GM12878 (cell line): Measurements from ENCODE around the gene B3GALT5. TPM values are rescaled to one million over a fixed set of nuclear protein-coding genes. Genes with fewer than 3 reads are reported as not detected.

Experiments
- ATAC-seq: fragments of 200-7000 bp; cut with Tn5 transposase; 3 replicates; pipeline ENCODE4 v1.9.1; 2020; ENCODE audit warnings: mild to moderate bottlenecking, moderate library complexity
- BruUV-seq: library from RNA; stranded (reverse); fragments of 400-500 nt; replicated peaks from 2 replicates; lab custom pipeline; 2021; lab: Mats Ljungman, UMichigan
- CTCF ChIA-PET: fragments of 300-600 bp; sonication (Branson Sonifier 250); formaldehyde crosslinking; extraction: SDS; loops from one replicate; lab custom pipeline; 2021; ENCODE audit warnings: inconsistent platforms; lab: Yijun Ruan, JAX
- POLR2A ChIA-PET: fragments of 350-600 bp; formaldehyde crosslinking; extraction: SDS; loops from one replicate; lab custom pipeline; 2021; ENCODE audit warnings: inconsistent platforms; lab: Charles Lee
- RAD21 ChIA-PET: fragments of 300-600 bp; sonication (Branson Sonifier 250); formaldehyde crosslinking; loops from one replicate; lab custom pipeline; 2023; ENCODE audit warnings: antibody characterized with exemption; ENCODE audit not compliant: unreplicated experiment; lab: Charles Lee
- SMC1A ChIA-PET: fragments of 300-600 bp; sonication (Branson Sonifier 250); formaldehyde crosslinking; loops from one replicate; lab custom pipeline; 2023; ENCODE audit not compliant: unreplicated experiment, uncharacterized antibody; lab: Charles Lee
- DNase-seq: peaks from one replicate; pipeline ENCODE4 v3.0.0-alpha.2; 2011; ENCODE audit warnings: low read depth, low spot score
- FAIRE-seq: peaks from 3 replicates; lab custom pipeline; 2011; peaks lifted over from hg19 to GRCh38; lab: Jason Lieb, UNC
- H2AFZ ChIP-seq: 2 replicates; pipeline ENCODE4 v1.6.0; 2011; ENCODE audit warnings: low read depth, low read length, control low read depth; ENCODE audit not compliant: control insufficient read depth
- H3K27ac ChIP-seq: 2 replicates; pipeline ENCODE4 v1.5.1; 2011; ENCODE audit warnings: control low read depth; ENCODE audit not compliant: control insufficient read depth, insufficient read depth
- H3K27me3 ChIP-seq, 2 experiments: replicated peaks in 1 of 2; 2 replicates each; pipeline versions ENCODE4 v1.6.0 to v1.6.1; 2011; ENCODE audit warnings: low read length in 1 of 2; ENCODE audit not compliant: control insufficient read depth in 2 of 2, insufficient read depth in 2 of 2
- H3K36me3 ChIP-seq, 2 experiments: 2 replicates each; pipeline ENCODE4 v1.5.1; 2011; ENCODE audit warnings: low read length in 1 of 2; ENCODE audit not compliant: control insufficient read depth in 2 of 2, insufficient read depth in 2 of 2
- H3K4me1 ChIP-seq: 2 replicates; pipeline ENCODE4 v1.6.1; 2011; ENCODE audit warnings: mild to moderate bottlenecking, low read length, moderate library complexity, mixed read lengths; ENCODE audit not compliant: control insufficient read depth, insufficient read depth
- H3K4me2 ChIP-seq: 2 replicates; pipeline ENCODE4 v1.6.0; 2011; ENCODE audit warnings: control low read depth; ENCODE audit not compliant: control insufficient read depth, insufficient read depth
- H3K4me3 ChIP-seq: fragments of 200-600 bp; sonication (generic); 2 replicates; pipeline ENCODE4 v1.5.1; 2016
- H3K79me2 ChIP-seq: 2 replicates; pipeline ENCODE4 v1.6.0; 2011; ENCODE audit warnings: low read length; ENCODE audit not compliant: control insufficient read depth, insufficient read depth
- H3K9ac ChIP-seq: 2 replicates; pipeline ENCODE4 v1.8.0; 2011; ENCODE audit warnings: low read length, control low read depth, mixed read lengths; ENCODE audit not compliant: control insufficient read depth, insufficient read depth
- H3K9me3 ChIP-seq: replicated peaks from 3 replicates; pipeline ENCODE4 v1.5.1; 2011; ENCODE audit warnings: mild to moderate bottlenecking, low read length; ENCODE audit not compliant: control insufficient read depth, insufficient read depth
- H4K20me1 ChIP-seq: 2 replicates; pipeline ENCODE4 v1.6.0; 2011; ENCODE audit not compliant: control insufficient read depth, insufficient read depth
- BCL11A ChIP-seq: IDR thresholded peaks from 2 replicates; pipeline ENCODE4 v1.6.1; 2011; ENCODE audit warnings: low read depth, low read length
- ETV6 ChIP-seq, 2 experiments: fragments of 450-650 bp in 1 of 2; IDR thresholded peaks in 1 of 2; conservative IDR thresholded peaks in 1 of 2; 2 replicates each; pipeline ENCODE4 v1.6.1; 2014; ENCODE audit warnings: antibody characterized with exemption in 1 of 2, borderline replicate concordance in 1 of 2, low read depth in 1 of 2, mild to moderate bottlenecking in 1 of 2, moderate library complexity in 1 of 2
- FOXM1 ChIP-seq: IDR thresholded peaks from 2 replicates; pipeline ENCODE4 v1.6.1; 2012; ENCODE audit warnings: low read depth, mild to moderate bottlenecking, inconsistent platforms, low read length, moderate library complexity
- NFYB ChIP-seq: IDR thresholded peaks from 2 replicates; pipeline ENCODE4 v1.6.1; 2011; ENCODE audit warnings: low read depth, mild to moderate bottlenecking, low read length, improper control_type of control experiment, moderate library complexity; ENCODE audit not compliant: insufficient read depth
- SKIL ChIP-seq: fragments of 450-650 bp; IDR thresholded peaks from 2 replicates; pipeline ENCODE4 v1.6.1; 2017; ENCODE audit warnings: mild to moderate bottlenecking, low read depth, inconsistent platforms; ENCODE audit not compliant: poor library complexity, severe bottlenecking
- SREBF2 ChIP-seq: IDR thresholded peaks from 2 replicates; pipeline ENCODE4 v1.6.1; 2012; ENCODE audit warnings: mild to moderate bottlenecking, low read length
- SRF ChIP-seq, 2 experiments: IDR thresholded peaks; 2 replicates each; pipeline ENCODE4 v1.6.1; 2011; ENCODE audit warnings: low read depth in 2 of 2, low read length in 2 of 2, mild to moderate bottlenecking in 1 of 2, moderate library complexity in 1 of 2
- ZBED1 ChIP-seq: IDR thresholded peaks from 2 replicates; pipeline ENCODE4 v1.6.1; 2016; ENCODE audit warnings: borderline replicate concordance
- ZNF622 ChIP-seq: fragments of 450-650 bp; IDR thresholded peaks from 2 replicates; pipeline ENCODE4 v1.6.1; 2017; ENCODE audit warnings: mild to moderate bottlenecking, inconsistent platforms
- ZZZ3 ChIP-seq: IDR thresholded peaks from 2 replicates; pipeline ENCODE4 v1.6.1; 2011; ENCODE audit warnings: low read depth; ENCODE audit not compliant: control insufficient read depth, insufficient read length
- WGBS: methylation state at CpG from one replicate; pipeline ENCODE4 v1.1.6; 2016; ENCODE audit warnings: low lambda C conversion rate; ENCODE audit not compliant: insufficient replicate concordance, insufficient coverage; ENCODE audit errors: missing lambda C conversion rate; 5-methylcytosine and 5-hydroxymethylcytosine counted together
- in situ Hi-C: fragments of 300-500 bp; cut with MboI; formaldehyde crosslinking; loops from 9 replicates; pipeline ENCODE4 v1.14.3; 2018; ENCODE audit warnings: mixed read lengths
- intact Hi-C: fragments of 100-400 bp; cut with micrococcal nuclease; formaldehyde crosslinking; loops from one replicate; pipeline ENCODE4 v1.14.2; 2022; ENCODE audit not compliant: unreplicated experiment
- polyA plus RNA-seq, 11 experiments: library from polyadenylated mRNA; depleted of rRNA in 4 of 11; unstranded in 6 of 11; stranded (reverse) in 5 of 11; fragments of >200 nt; fragmentation: Nextera tagmentation in 4 of 11; fragmentation: Illumina TruSeq in 1 of 11; extraction: Ambion mirVana in 4 of 11; extraction: Trizol in 1 of 11; gene quantifications; 1 replicate in 1 of 11; 2 replicates in 10 of 11; pipeline versions ENCODE4 v1.2.1 to v1.2.3, GENCODE V29; 2011 to 2016; ENCODE audit warnings: inconsistent platforms in 2 of 11, missing spikeins in 2 of 11, low read depth in 1 of 11
- total RNA-seq, 4 experiments: library from RNA; depleted of rRNA in 3 of 4; stranded (reverse); fragments of >200 nt in 3 of 4; fragmentation: Illumina TruSeq in 1 of 4; extraction: Trizol in 1 of 4; gene quantifications; 2 replicates each; pipeline versions ENCODE4 v1.2.1 to v1.2.3, GENCODE V29; 2013 to 2021

Gene B3GALT5
- total and polyA plus RNA-seq, 10 of the 15 experiments (the other 5 are each of a cell fraction or from before 2014, with no cell fraction given), result 0.03 to 0.04 TPM; not detected in 8

- POLR2A ChIA-PET, result no interaction called here
- Histone ChIP-seq H3K27ac (no peak overlapping the region), H3K4me3 (no peak overlapping the region), H3K4me2 (no peak overlapping the region), H3K36me3 (no peaks in the 10 kb centered on the region), H3K9ac (no peak overlapping the region), H3K9me3 (no peaks in the 10 kb centered on the region), H2AFZ (no peak overlapping the region), H4K20me1 (no peaks in the 10 kb centered on the region), H3K4me1 (no peaks in the 10 kb centered on the region), H3K79me2 (no peaks in the 10 kb centered on the region), H3K27me3 (no peaks in the 10 kb centered on the region)
- BruUV-seq, result no TSS peak
- under 1% methylated on average over 5 of the region's 5 CpGs for WGBS
- no peak for DNase-seq
- CTCF ChIA-PET, result no interaction called here
- RAD21 ChIA-PET, result no interaction called here
- in situ Hi-C loops, result no loop called here
- no peak for ATAC-seq
- no peak for TF ChIP-seq SREBF2
- no peak for TF ChIP-seq ETV6 (conservative IDR thresholded peaks at IDR 0.05 in 1 of 2, IDR thresholded peaks at IDR 0.05 in 1 of 2; ENCODE audit: borderline replicate concordance in 1 of 2, low read depth in 1 of 2)
- TF ChIP-seq SRF (IDR thresholded peaks at IDR 0.05; ENCODE audit: low read depth in 2 of 2, low read length in 2 of 2), result no peak
- no peak for TF ChIP-seq BCL11A
- no peak for TF ChIP-seq ZNF622
- TF ChIP-seq FOXM1, result no peak
- no peak for TF ChIP-seq ZBED1
- no peak for FAIRE-seq
- SMC1A ChIA-PET, result no interaction called here
- intact Hi-C loops, result no loop called here
Measured at GRCh38 chr21:39720126-39720778, 107.5 kb downstream of the B3GALT5 start.

- Histone ChIP-seq H2AFZ (no peak overlapping the region), H3K9me3 (no peaks in the 10 kb centered on the region; the same call in 2 of the 3 replicates), H3K27me3 (no peaks in the 10 kb centered on the region), H3K4me2 (no peak overlapping the region), H3K9ac (no peak overlapping the region), H3K27ac (no peak overlapping the region), H4K20me1 (no peaks in the 10 kb centered on the region), H3K4me3 (no peak overlapping the region), H3K4me1 (no peaks in the 10 kb centered on the region), H3K79me2 (no peaks in the 10 kb centered on the region), H3K36me3 (no peaks in the 10 kb centered on the region)
- ATAC-seq, result no peak
- SMC1A ChIA-PET, result no interaction called here
- DNase-seq, result no peak
- intact Hi-C loops (no loop called here), in situ Hi-C loops (no loop called here)
- RAD21 ChIA-PET, result no interaction called here
- WGBS, result 0% methylated on average over 1 of the region's 1 CpG
- TF ChIP-seq ZZZ3 (no peak), NFYB (no peak), SKIL (no peak)
- BruUV-seq, result no TSS peak
- POLR2A ChIA-PET, result no interaction called here
- CTCF ChIA-PET, result interaction anchor here (1.1 kb wide), 1 partner anchor 204 kb away, joined by 3 read pairs; no protein-coding TSS in a partner anchor
- no peak for FAIRE-seq
Measured at GRCh38 chr21:39721885-39722284, 109.1 kb downstream of the B3GALT5 start.
